ENCODE data around the gene LRRC26.

The LRRC26 gene

GRCh38 chr9:137169896-137170358 is at the start of gene LRRC26:
Gene LRRC26, minus strand, starts transcription at chr9:137170051. Its CDS starts 108 bp downstream, at chr9:137169943.
- DNase-seq = no peak

- DNase-seq = no peak
These were observed 49.0 kb upstream of the LRRC26 start for GRCh38 chr9:137218754-137219271.

- no peak for DNase-seq
These were observed 48.4 kb upstream of the LRRC26 start for GRCh38 chr9:137218212-137218753.

- no peak for DNase-seq
These were observed 47.7 kb upstream of the LRRC26 start for GRCh38 chr9:137217276-137218211.

- DNase-seq = no peak
These were observed 46.5 kb upstream of the LRRC26 start for GRCh38 chr9:137216188-137216965.

- DNase-seq = no peak
These were observed 45.5 kb upstream of the LRRC26 start for GRCh38 chr9:137215196-137215986.

GRCh38 chr9:137214620-137215019 is 44.8 kb upstream of the LRRC26 start:
- DNase-seq = no peak

GRCh38 chr9:137213160-137214060 is 43.6 kb upstream of the LRRC26 start:
- no peak for DNase-seq

- no peak for DNase-seq
These were observed 42.7 kb upstream of the LRRC26 start for GRCh38 chr9:137212520-137212919.

GRCh38 chr9:137211532-137211931 is 41.7 kb upstream of the LRRC26 start:
- no peak for DNase-seq

GRCh38 chr9:137206602-137207001 is 36.8 kb upstream of the LRRC26 start:
- DNase-seq = no peak

- peak; percentile 95 for DNase-seq
These were observed 35.5 kb upstream of the LRRC26 start, which contains the start of the genes NDOR1 and TMEM203 for GRCh38 chr9:137205126-137206069. Gene NDOR1, plus strand, starts transcription at chr9:137205700. Its CDS starts 78 bp downstream, at chr9:137205778. Gene TMEM203, minus strand, starts transcription at chr9:137205648. Its CDS starts 234 bp downstream, at chr9:137205414.

GRCh38 chr9:137204731-137205125 is 34.9 kb upstream of the LRRC26 start:
- no peak for DNase-seq

GRCh38 chr9:137202966-137203365 is 33.1 kb upstream of the LRRC26 start:
- no peak for DNase-seq

- DNase-seq = no peak
These were observed 31.5 kb upstream of the LRRC26 start for GRCh38 chr9:137201205-137201868.

- DNase-seq = peak; percentile 99
These were observed 30.7 kb upstream of the LRRC26 start, which contains the start of gene TPRN for GRCh38 chr9:137200311-137201204. Gene TPRN, minus strand, starts transcription at chr9:137200741. Its CDS starts 30 bp downstream, at chr9:137200711.

- no peak for DNase-seq
These were observed 29.7 kb upstream of the LRRC26 start for GRCh38 chr9:137199411-137200121.

All from femur (tissue), 1 donor.